NCI-H2107 (cell line): ENCODE data around the gene TTC19.
"Not testable (repeated sequence)": the region's sequence is repeated elsewhere in the genome, so short reads cannot be mapped to it uniquely, and the experiment has no call there.

Experiments used
- DNase-seq: peaks from one replicate; lab custom pipeline; 2025; lab: John Stamatoyannopoulos, UW

TTC19 gene

GRCh38 chr17:15973016-15973415, 26.6 kb upstream of the TTC19 start:
- DNase-seq: no peak

GRCh38 chr17:15973834-15974233, 25.8 kb upstream of the TTC19 start:
- DNase-seq: no peak

GRCh38 chr17:15977894-15978293, 21.7 kb upstream of the TTC19 start:
- DNase-seq: no peak

GRCh38 chr17:15978606-15979005, 21.0 kb upstream of the TTC19 start:
- no peak for DNase-seq

- DNase-seq: not testable (repeated sequence)
These were observed 20.6 kb upstream of the TTC19 start for GRCh38 chr17:15979013-15979412.

- no peak for DNase-seq
These were observed 18.4 kb upstream of the TTC19 start for GRCh38 chr17:15981208-15981607.

- DNase-seq: no peak
These were observed 17.7 kb upstream of the TTC19 start for GRCh38 chr17:15981646-15982580.

GRCh38 chr17:15996322-15996721, 3.3 kb upstream of the TTC19 start:
- no peak for DNase-seq

GRCh38 chr17:15998031-15998562, 1.5 kb upstream of the TTC19 start:
- no peak for DNase-seq

GRCh38 chr17:15999974-16000827, 577 bp downstream of the TTC19 start:
- no peak for DNase-seq

- DNase-seq: no peak
These were observed 1.7 kb downstream of the TTC19 start for GRCh38 chr17:16001226-16001897.

GRCh38 chr17:16002708-16003260, 3.2 kb downstream of the TTC19 start:
- no peak for DNase-seq

GRCh38 chr17:16003841-16004240, 4.2 kb downstream of the TTC19 start:
- no peak for DNase-seq

GRCh38 chr17:16005636-16006035, 6.0 kb downstream of the TTC19 start:
- DNase-seq: no peak

GRCh38 chr17:16007439-16007838, 7.8 kb downstream of the TTC19 start:
- no peak for DNase-seq

GRCh38 chr17:16013943-16014407, 14.4 kb downstream of the TTC19 start:
- no peak for DNase-seq

GRCh38 chr17:16019347-16019746, 19.7 kb downstream of the TTC19 start:
- no peak for DNase-seq

GRCh38 chr17:16023881-16024280, 24.3 kb downstream of the TTC19 start:
- no peak for DNase-seq

GRCh38 chr17:16025202-16025601, 25.6 kb downstream of the TTC19 start:
- DNase-seq: no peak

GRCh38 chr17:16026895-16027294, 27.3 kb downstream of the TTC19 start:
- no peak for DNase-seq

- DNase-seq: no peak
These were observed 28.3 kb downstream of the TTC19 start for GRCh38 chr17:16027708-16028584.
